Measurements from ENCODE around the gene TMEM179. TPM values are rescaled to one million over a fixed set of nuclear protein-coding genes. Genes with fewer than 3 reads are reported as not detected.

The TMEM179 gene
- total RNA-seq, 1 experiment from 2014 or later: 11.4 TPM

DNA sequence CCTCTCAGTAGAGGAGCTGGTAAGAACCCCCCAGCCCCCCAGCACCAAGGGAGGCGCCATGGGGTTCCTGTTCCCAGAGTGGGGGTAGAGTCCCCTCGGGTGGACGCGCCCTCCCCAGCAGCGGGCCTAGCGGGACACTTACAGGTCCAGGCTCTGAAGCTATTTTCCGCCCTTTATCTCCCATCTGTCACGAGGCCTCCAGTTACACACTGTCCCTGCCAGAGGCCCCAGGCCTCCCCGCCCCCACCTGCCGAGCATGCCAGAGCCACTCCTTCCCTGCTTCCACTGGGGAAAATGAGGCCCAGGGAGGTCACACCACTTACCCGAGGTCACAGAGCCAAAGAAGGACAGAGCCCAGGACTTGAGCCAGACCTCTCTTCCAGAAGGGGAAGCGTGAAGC lies 21.9 kb downstream of the TMEM179 start:
- no peak overlapping the region for H3K23ac ChIP-seq (ENCODE audit: insufficient read length, low read depth, low read length)
- no peaks in the 10 kb centered on the region for H3K79me1 ChIP-seq (ENCODE audit: insufficient read depth, low read depth, low read length, poor library complexity, severe bottlenecking)
- H2BK15ac ChIP-seq (ENCODE audit: low read depth, low read length): no peak overlapping the region
- no peak overlapping the region for H4K91ac ChIP-seq (ENCODE audit: insufficient read length, low read depth, low read length)
- no peaks in the 10 kb centered on the region for H3K27me3 ChIP-seq (ENCODE audit: insufficient read depth, low read length)
- H3K14ac ChIP-seq (ENCODE audit: insufficient read depth, low read length): no peak overlapping the region
- TF ChIP-seq, protein P1, sequence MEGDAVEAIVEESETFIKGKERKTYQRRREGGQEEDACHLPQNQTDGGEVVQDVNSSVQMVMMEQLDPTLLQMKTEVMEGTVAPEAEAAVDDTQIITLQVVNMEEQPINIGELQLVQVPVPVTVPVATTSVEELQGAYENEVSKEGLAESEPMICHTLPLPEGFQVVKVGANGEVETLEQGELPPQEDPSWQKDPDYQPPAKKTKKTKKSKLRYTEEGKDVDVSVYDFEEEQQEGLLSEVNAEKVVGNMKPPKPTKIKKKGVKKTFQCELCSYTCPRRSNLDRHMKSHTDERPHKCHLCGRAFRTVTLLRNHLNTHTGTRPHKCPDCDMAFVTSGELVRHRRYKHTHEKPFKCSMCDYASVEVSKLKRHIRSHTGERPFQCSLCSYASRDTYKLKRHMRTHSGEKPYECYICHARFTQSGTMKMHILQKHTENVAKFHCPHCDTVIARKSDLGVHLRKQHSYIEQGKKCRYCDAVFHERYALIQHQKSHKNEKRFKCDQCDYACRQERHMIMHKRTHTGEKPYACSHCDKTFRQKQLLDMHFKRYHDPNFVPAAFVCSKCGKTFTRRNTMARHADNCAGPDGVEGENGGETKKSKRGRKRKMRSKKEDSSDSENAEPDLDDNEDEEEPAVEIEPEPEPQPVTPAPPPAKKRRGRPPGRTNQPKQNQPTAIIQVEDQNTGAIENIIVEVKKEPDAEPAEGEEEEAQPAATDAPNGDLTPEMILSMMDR (conservative IDR thresholded peaks at IDR 0.05): no peak
- H3K4me1 ChIP-seq (ENCODE audit: insufficient read depth, low read length): no peaks in the 10 kb centered on the region
- peaks cover 0 to 4% of the 10 kb centered on the region in 2 experiments; a peak in 1 of 4 replicates for H3K4me1 Mint-ChIP-seq
- H3K27ac Mint-ChIP-seq: no peak overlapping the region
- no peak overlapping the region for H2BK20ac ChIP-seq (ENCODE audit: low read depth, low read length, poor library complexity, severe bottlenecking)
- peaks cover 2% of the 10 kb centered on the region for H3K27me3 Mint-ChIP-seq (ENCODE audit: low read depth)
- H2BK5ac ChIP-seq (ENCODE audit: insufficient read length, low read length): no peak overlapping the region
- H3K9me3 Mint-ChIP-seq: no peaks in the 10 kb centered on the region; a peak in 1 of 5 replicates
- H3K27ac ChIP-seq (ENCODE audit: insufficient read length, low read depth, low read length): no peak overlapping the region
- no peak overlapping the region for H3K18ac ChIP-seq (ENCODE audit: insufficient read length, low read depth, low read length)
- no peaks in the 10 kb centered on the region for H3K23me2 ChIP-seq (ENCODE audit: insufficient read length, low read depth, low read length, poor library complexity, severe bottlenecking)
- no peak overlapping the region for H3K4me3 Mint-ChIP-seq
- no peak for DNase-seq
- H2BK120ac ChIP-seq (ENCODE audit: low read depth, low read length, poor library complexity, severe bottlenecking): no peak overlapping the region
- H3T11ph ChIP-seq (ENCODE audit: low read length): no peak overlapping the region
- H3K4me2 ChIP-seq (ENCODE audit: insufficient read depth, insufficient read length, low read length): no peak overlapping the region
- no peak overlapping the region for H2BK12ac ChIP-seq (ENCODE audit: insufficient read length, low read depth, low read length)
- no peaks in the 10 kb centered on the region for H3K9me3 ChIP-seq (ENCODE audit: control insufficient read depth, low read depth, low read length)
- no peak overlapping the region for H3K9ac ChIP-seq (ENCODE audit: extremely low read depth, insufficient read length, low read length)
- no peaks in the 10 kb centered on the region for H3K36me3 Mint-ChIP-seq (ENCODE audit: insufficient read depth in 1 of 3, low read depth in 3 of 3)
- H4K5ac ChIP-seq (ENCODE audit: insufficient read length, low read depth, low read length): no peak overlapping the region
- no CpG with 5 or more reads among the region's 12 CpGs for WGBS (ENCODE audit: extremely low coverage, insufficient read length, low lambda C conversion rate)
- H3K4ac ChIP-seq (ENCODE audit: low read depth, low read length): no peak overlapping the region
- H2AFZ ChIP-seq (ENCODE audit: low read length): no peak overlapping the region
- H3K79me2 ChIP-seq (ENCODE audit: insufficient read depth, low read length): no peaks in the 10 kb centered on the region
- H4K20me1 ChIP-seq (ENCODE audit: control insufficient read depth, insufficient read depth, insufficient read length): no peaks in the 10 kb centered on the region
- no peak overlapping the region for H2AK5ac ChIP-seq (ENCODE audit: insufficient read length, low read length)
- H4K8ac ChIP-seq (replicated peaks; ENCODE audit: insufficient read length, low read depth, low read length): no peak overlapping the region
- no peak overlapping the region for H3K56ac ChIP-seq (ENCODE audit: insufficient read length, low read depth, low read length)

Measured in H9 (cell line).